LoVo (cell line): ENCODE measurements around the gene USP17L26.
"Not testable (repeated sequence)": the region's sequence is repeated elsewhere in the genome, so short reads cannot be mapped to it uniquely, and the experiment has no call there.

ENCODE experiments used
- DNase-seq: peaks from one replicate; pipeline ENCODE4 v3.0.0-alpha.2; 2016; ENCODE audit warnings: low spot score

The USP17L26 gene

GRCh38 chr4:9334358-9334757 lies at the start of gene USP17L26:
USP17L26 (plus strand) TSS chr4:9334658; CDS start chr4:9334658, 0 bp downstream.
- DNase-seq = not testable (repeated sequence)

GRCh38 chr4:9324191-9324590 lies 10.3 kb upstream of the USP17L26 start:
- DNase-seq = not testable (repeated sequence)

GRCh38 chr4:9324865-9325264 lies 9.6 kb upstream of the USP17L26 start, which contains the start of gene USP17L24:
USP17L24 (plus strand) TSS chr4:9325165; CDS start chr4:9325165, 0 bp downstream.
- DNase-seq = not testable (repeated sequence)

- not testable (repeated sequence) for DNase-seq
Observed at GRCh38 chr4:9329611-9330010, 4.8 kb upstream of the USP17L26 start, which contains the start of gene USP17L25. USP17L25 (plus strand) TSS chr4:9329911; CDS start chr4:9329911, 0 bp downstream.

- not testable (repeated sequence) for DNase-seq
Observed at GRCh38 chr4:9339103-9339502, 4.6 kb downstream of the USP17L26 start, which contains the start of gene USP17L5. USP17L5 (plus strand) TSS chr4:9339403; CDS start chr4:9339403, 0 bp downstream.

- DNase-seq = not testable (repeated sequence)
Observed at GRCh38 chr4:9343848-9344247, 9.4 kb downstream of the USP17L26 start, which contains the start of gene USP17L27. USP17L27 (plus strand) TSS chr4:9344148; CDS start chr4:9344148, 0 bp downstream.

- not testable (repeated sequence) for DNase-seq
Observed at GRCh38 chr4:9348593-9348992, 14.1 kb downstream of the USP17L26 start, which contains the start of gene USP17L28. USP17L28 (plus strand) TSS chr4:9348893; CDS start chr4:9348893, 0 bp downstream.

- DNase-seq = not testable (repeated sequence)
Observed at GRCh38 chr4:9350866-9351265, 16.4 kb downstream of the USP17L26 start.

- DNase-seq = not testable (repeated sequence)
Observed at GRCh38 chr4:9353338-9353737, 18.9 kb downstream of the USP17L26 start, which contains the start of gene USP17L29. USP17L29 (plus strand) TSS chr4:9353638; CDS start chr4:9353638, 0 bp downstream.

- DNase-seq = not testable (repeated sequence)
Observed at GRCh38 chr4:9362829-9363228, 28.4 kb downstream of the USP17L26 start, which contains the start of gene USP17L30. USP17L30 (plus strand) TSS chr4:9363129; CDS start chr4:9363129, 0 bp downstream.

- not testable (repeated sequence) for DNase-seq
Observed at GRCh38 chr4:9379881-9380280, 45.4 kb downstream of the USP17L26 start.

- DNase-seq = peak; percentile 1
Observed at GRCh38 chr4:9381012-9381534, 46.6 kb downstream of the USP17L26 start.

- DNase-seq = no peak
Observed at GRCh38 chr4:9384126-9384525, 49.7 kb downstream of the USP17L26 start.
